OCI-LY1 (cell line): Measurements from ENCODE around the gene MRPL40.

ENCODE experiments used
- CTCF ChIP-seq: fragments of 200-600 bp; sonication (generic), shearing (Covaris generic); IDR thresholded peaks from 2 replicates; pipeline ENCODE4 v1.5.1; 2017; ENCODE audit warnings: mild to moderate bottlenecking, antibody characterized with exemption, low read length, moderate library complexity, mixed read lengths
- EZH2 ChIP-seq: fragments of 200-600 bp; sonication (generic), shearing (Covaris generic); IDR thresholded peaks from 2 replicates; pipeline ENCODE4 v1.8.0; 2017; ENCODE audit warnings: borderline replicate concordance, mixed run types, mild to moderate bottlenecking, antibody characterized with exemption, low read length, moderate library complexity, mixed read lengths

- no peak for TF ChIP-seq CTCF
- no peak for TF ChIP-seq EZH2
These were observed 33.9 kb downstream of the MRPL40 start for GRCh38 chr22:19466126-19466716.
